ENCODE measurements around the gene SAMHD1. TPM values are rescaled to one million over a fixed set of nuclear protein-coding genes. Genes with fewer than 3 reads are reported as not detected.
"Not testable (repeated sequence)": the region's sequence is repeated elsewhere in the genome, so short reads cannot be mapped to it uniquely, and the experiment has no call there.

SAMHD1 gene
- total RNA-seq (28.3 and 29.5 TPM in 2 replicates), polyA plus RNA-seq (20.6 and 27.0 TPM in 2 replicates)

- Histone ChIP-seq H3K9me3 (ENCODE audit: low read depth) (no peaks in the 10 kb centered on the region), H4K20me1 (ENCODE audit: insufficient read depth, poor library complexity, severe bottlenecking) (no peaks in the 10 kb centered on the region), H3K36me3 (replicated peaks; ENCODE audit: insufficient read depth, low read depth) (no peaks in the 10 kb centered on the region), H3K79me2 (peaks cover 16% of the 10 kb centered on the region), H3K9me2 (replicated peaks; ENCODE audit: insufficient read depth) (no peaks in the 10 kb centered on the region), H3K4me3 (peak within 1 kb of the TSS; percentile 84), H3K27ac (peak within 1 kb of the TSS; percentile 45), H3K4me2 (peak within 1 kb of the TSS; percentile 88), H3K4me1 (ENCODE audit: insufficient read depth) (peaks cover 7% of the 10 kb centered on the region), H3K27me3 (no peaks in the 10 kb centered on the region), H2AFZ (peak within 1 kb of the TSS; percentile 83)
- TF ChIP-seq EZH2 (IDR thresholded peaks at IDR 0.05; ENCODE audit: borderline replicate concordance), result no peak
- no peak for TF ChIP-seq EZH2phosphoT487 (IDR thresholded peaks at IDR 0.05; ENCODE audit: low read depth, severe bottlenecking, unreplicated experiment)
- TF ChIP-seq CTCF (IDR thresholded peaks at IDR 0.05; ENCODE audit: poor library complexity), result no peak
- peak; percentile 98 for DNase-seq (ENCODE audit: low spot score)
- WGBS (ENCODE audit: low lambda C conversion rate, missing lambda C conversion rate), result 2% methylated on average over 46 of the region's 66 CpGs
Measured at GRCh38 chr20:36951198-36951978, at the start of gene SAMHD1. Gene SAMHD1, minus strand, starts transcription at chr20:36951708. Its CDS starts 65 bp downstream, at chr20:36951643.

DNA sequence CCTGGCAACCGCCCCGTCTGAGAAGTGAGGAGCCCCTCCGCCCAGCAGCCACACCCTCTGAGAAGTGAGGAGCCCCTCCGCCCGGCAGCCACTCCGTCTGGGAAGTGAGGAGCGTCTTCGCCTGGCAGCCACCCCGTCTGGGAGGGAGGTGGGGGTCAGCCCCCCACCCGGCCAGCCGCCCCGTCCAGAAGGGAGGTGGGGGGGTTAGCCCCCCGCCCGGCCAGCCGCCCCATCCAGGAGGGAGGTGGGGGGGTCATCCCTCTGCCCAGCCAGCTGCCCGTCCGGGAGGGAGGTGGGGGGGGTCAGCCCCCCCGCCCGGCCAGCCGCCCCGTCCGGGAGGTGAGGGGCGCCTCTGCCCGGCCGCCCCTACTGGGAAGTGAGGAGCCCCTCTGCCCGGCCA, 48.7 kb upstream of the SAMHD1 start:
- not testable (repeated sequence) for DNase-seq (ENCODE audit: low spot score); H3K4me3 ChIP-seq

DNA sequence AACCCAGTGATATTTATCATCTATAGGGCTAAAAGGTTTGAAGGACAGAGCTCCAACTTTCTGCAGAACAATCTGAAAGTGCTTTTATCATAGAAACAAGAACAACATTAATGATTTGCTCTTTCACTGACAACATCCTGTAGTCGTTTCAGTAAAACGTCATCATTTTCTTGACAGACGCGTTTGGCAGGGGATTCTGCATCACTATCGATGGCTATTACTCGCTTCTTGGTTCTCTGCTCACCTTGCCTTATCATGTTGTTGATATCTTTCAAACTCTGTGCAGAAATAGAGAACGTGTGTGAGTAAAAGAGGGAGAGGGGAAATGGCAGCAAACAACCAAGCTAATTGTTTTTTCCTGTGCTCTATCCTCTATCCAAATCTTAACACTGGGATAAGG, 47.1 kb upstream of the SAMHD1 start:
- Histone ChIP-seq H2AFZ (no peak overlapping the region), H3K4me3 (no peak overlapping the region), H3K27ac (no peak overlapping the region), H3K79me2 (no peaks in the 10 kb centered on the region), H3K36me3 (replicated peaks; ENCODE audit: insufficient read depth, low read depth) (no peaks in the 10 kb centered on the region), H4K20me1 (ENCODE audit: insufficient read depth, poor library complexity, severe bottlenecking) (no peaks in the 10 kb centered on the region), H3K9me3 (ENCODE audit: low read depth) (no peaks in the 10 kb centered on the region), H3K4me2 (no peak overlapping the region), H3K4me1 (ENCODE audit: insufficient read depth) (no peaks in the 10 kb centered on the region), H3K27me3 (no peaks in the 10 kb centered on the region), H3K9me2 (replicated peaks; ENCODE audit: insufficient read depth) (no peaks in the 10 kb centered on the region)
- WGBS (ENCODE audit: low lambda C conversion rate, missing lambda C conversion rate), result 91% methylated on average over 7 of the region's 7 CpGs
- no peak for DNase-seq (ENCODE audit: low spot score)
- TF ChIP-seq EZH2phosphoT487 (IDR thresholded peaks at IDR 0.05; ENCODE audit: low read depth, severe bottlenecking, unreplicated experiment) (no peak), CTCF (IDR thresholded peaks at IDR 0.05; ENCODE audit: poor library complexity) (no peak), EZH2 (IDR thresholded peaks at IDR 0.05; ENCODE audit: borderline replicate concordance) (no peak)

More for the DNA sequence above, 48.7 kb upstream of the SAMHD1 start:
- not testable (repeated sequence) for H3K27me3 ChIP-seq; H3K27ac ChIP-seq; H3K9me3 ChIP-seq (ENCODE audit: low read depth); H3K79me2 ChIP-seq; H3K4me2 ChIP-seq; H3K9me2 ChIP-seq (replicated peaks; ENCODE audit: insufficient read depth); H4K20me1 ChIP-seq (ENCODE audit: insufficient read depth, poor library complexity, severe bottlenecking); H3K36me3 ChIP-seq (replicated peaks; ENCODE audit: insufficient read depth, low read depth); H3K4me1 ChIP-seq (ENCODE audit: insufficient read depth); H2AFZ ChIP-seq
- WGBS (ENCODE audit: low lambda C conversion rate, missing lambda C conversion rate), result 100% methylated on average over 1 of the region's 26 CpGs

DNA sequence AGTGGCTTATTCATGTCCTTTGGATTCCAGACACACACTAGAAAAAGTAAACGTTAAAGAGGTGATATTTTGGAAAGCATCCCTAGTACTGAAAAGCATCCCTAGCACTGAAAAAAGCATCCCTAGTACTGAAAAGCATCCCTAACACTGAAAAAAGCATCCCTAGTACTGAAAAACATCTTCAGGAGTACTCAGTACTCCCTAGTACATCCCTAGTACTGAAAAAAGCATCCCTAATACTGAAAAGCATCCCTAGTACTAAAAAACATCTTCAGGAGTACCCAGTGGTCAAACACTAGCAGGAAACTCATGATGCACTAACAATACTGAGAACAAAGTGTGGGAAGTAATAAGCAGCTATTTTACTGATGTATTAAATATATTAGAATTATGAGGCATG, 45.6 kb upstream of the SAMHD1 start:
- Histone ChIP-seq H3K9me3 (ENCODE audit: low read depth) (no peaks in the 10 kb centered on the region), H3K4me1 (ENCODE audit: insufficient read depth) (no peaks in the 10 kb centered on the region), H3K9me2 (replicated peaks; ENCODE audit: insufficient read depth) (no peaks in the 10 kb centered on the region), H4K20me1 (ENCODE audit: insufficient read depth, poor library complexity, severe bottlenecking) (no peaks in the 10 kb centered on the region), H2AFZ (no peak overlapping the region), H3K4me3 (no peak overlapping the region), H3K4me2 (no peak overlapping the region), H3K36me3 (replicated peaks; ENCODE audit: insufficient read depth, low read depth) (no peaks in the 10 kb centered on the region), H3K27ac (no peak overlapping the region), H3K79me2 (no peaks in the 10 kb centered on the region), H3K27me3 (no peaks in the 10 kb centered on the region)
- no peak for TF ChIP-seq EZH2 (IDR thresholded peaks at IDR 0.05; ENCODE audit: borderline replicate concordance)
- TF ChIP-seq CTCF (IDR thresholded peaks at IDR 0.05; ENCODE audit: poor library complexity), result no peak
- TF ChIP-seq EZH2phosphoT487 (IDR thresholded peaks at IDR 0.05; ENCODE audit: low read depth, severe bottlenecking, unreplicated experiment), result no peak
- 86% methylated on average over 1 of the region's 1 CpG for WGBS (ENCODE audit: low lambda C conversion rate, missing lambda C conversion rate)
- no peak for DNase-seq (ENCODE audit: low spot score)

DNA sequence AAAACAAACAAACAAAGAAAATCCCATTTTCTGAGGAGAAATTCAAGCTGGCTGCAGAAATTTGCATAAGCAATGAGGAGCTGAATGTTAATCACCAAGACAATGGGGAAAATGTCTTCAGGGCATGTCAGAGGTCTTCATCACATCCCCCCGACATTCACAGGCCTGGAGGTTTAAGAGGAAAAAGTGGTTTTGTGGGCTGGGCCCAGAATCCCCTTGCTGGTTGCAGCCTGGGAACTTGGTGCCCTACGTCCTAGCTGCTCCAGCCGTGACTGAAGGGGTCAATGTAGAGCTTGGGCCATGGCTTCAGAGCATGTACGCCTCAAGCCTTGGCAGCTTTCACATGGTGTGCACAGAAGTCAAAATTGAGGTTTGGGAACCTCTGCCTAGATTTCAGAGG, 42.7 kb upstream of the SAMHD1 start:
- not testable (repeated sequence) for H3K79me2 ChIP-seq; H3K4me2 ChIP-seq; H3K36me3 ChIP-seq (replicated peaks; ENCODE audit: insufficient read depth, low read depth)

More for the DNA sequence above, 42.7 kb upstream of the SAMHD1 start:
- H2AFZ ChIP-seq; H3K4me3 ChIP-seq; H3K4me1 ChIP-seq (ENCODE audit: insufficient read depth); H3K9me2 ChIP-seq (replicated peaks; ENCODE audit: insufficient read depth); H3K9me3 ChIP-seq (ENCODE audit: low read depth); H3K27me3 ChIP-seq; H3K27ac ChIP-seq; H4K20me1 ChIP-seq (ENCODE audit: insufficient read depth, poor library complexity, severe bottlenecking); DNase-seq (ENCODE audit: low spot score): not testable (repeated sequence)
- WGBS (ENCODE audit: low lambda C conversion rate, missing lambda C conversion rate), result 95% methylated on average over 4 of the region's 4 CpGs

Data from hepatocyte (in vitro differentiated cells).